B cell (primary cell): ENCODE results near the gene CCDC9B. TPM values are rescaled to one million over a fixed set of nuclear protein-coding genes. Genes with fewer than 3 reads are reported as not detected.
A peak's percentile ranks its signal among the peaks of the same experiment; 100 is the strongest.

Experiments used
- ATAC-seq: fragments of 200-7000 bp; cut with Tn5 transposase; one replicate; pipeline ENCODE4 v1.10.0; 2021; ENCODE audit warnings: low read depth, mild to moderate bottlenecking, moderate number of reproducible peaks, moderate library complexity
- CTCF ChIA-PET: fragments of 350-600 bp; sonication (Branson Sonifier 250); formaldehyde crosslinking; loops from one replicate; lab custom pipeline; 2021; ENCODE audit warnings: antibody characterized with exemption, inconsistent platforms; lab: Charles Lee
- POLR2A ChIA-PET: fragments of 350-600 bp; sonication (Branson Sonifier 250); formaldehyde crosslinking; loops from one replicate; lab custom pipeline; 2021; ENCODE audit warnings: antibody characterized with exemption; lab: Charles Lee
- DNase-seq: peaks from one replicate; pipeline ENCODE4 v3.0.0; 2013
- H2AFZ ChIP-seq: 2 replicates; pipeline ENCODE4 v1.6.1; 2012; ENCODE audit warnings: mild to moderate bottlenecking, low read depth, low read length; ENCODE audit not compliant: insufficient read depth, poor library complexity, severe bottlenecking
- H3K27ac ChIP-seq, 2 donors: 1 replicate in 1 of 2; 2 replicates in 1 of 2; pipeline ENCODE4 v1.5.1; 2012 to 2013; ENCODE audit warnings: low read length in 2 of 2, mild to moderate bottlenecking in 2 of 2, moderate library complexity in 1 of 2
- H3K27me3 ChIP-seq, 4 experiments: fragments of 200-600 bp in 1 of 4; sonication (generic) in 1 of 4; replicated peaks in 1 of 4; 1 replicate in 2 of 4; 2 replicates in 2 of 4; pipeline versions ENCODE4 v1.6.1 to v1.7.0; 2013 to 2016; ENCODE audit warnings: low read length in 3 of 4, mild to moderate bottlenecking in 2 of 4, mixed read lengths in 1 of 4, moderate library complexity in 1 of 4; ENCODE audit not compliant: insufficient read depth in 4 of 4, control insufficient read depth in 3 of 4; ENCODE audit errors: control extremely low read depth in 1 of 4
- H3K36me3 ChIP-seq, 2 experiments: replicated peaks in 1 of 2; 1 replicate in 1 of 2; 2 replicates in 1 of 2; pipeline versions ENCODE4 v1.6.1 to v1.7.1; 2013; ENCODE audit warnings: low read length in 1 of 2; ENCODE audit not compliant: insufficient read depth in 2 of 2, control insufficient read depth in 1 of 2; ENCODE audit errors: control extremely low read depth in 1 of 2, extremely low read depth in 1 of 2
- H3K4me1 ChIP-seq, 2 donors: fragments of 200-600 bp in 1 of 2; sonication (generic) in 1 of 2; 1 replicate in 1 of 2; 2 replicates in 1 of 2; pipeline versions ENCODE4 v1.5.1 to v1.6.1; 2013 to 2017; ENCODE audit warnings: low read length in 2 of 2; ENCODE audit not compliant: control insufficient read depth in 2 of 2, insufficient read depth in 2 of 2
- H3K4me2 ChIP-seq: replicated peaks from 2 replicates; pipeline ENCODE3; 2012; ENCODE audit warnings: mild to moderate bottlenecking, low read depth, low read length; ENCODE audit not compliant: poor library complexity, severe bottlenecking
- H3K4me3 ChIP-seq, 5 experiments: fragments of 200-600 bp in 1 of 5; sonication (generic) in 1 of 5; 1 replicate in 3 of 5; 2 replicates in 2 of 5; pipeline versions ENCODE4 v1.5.1 to v1.7.0; 2011 to 2016; ENCODE audit warnings: low read length in 4 of 5, mild to moderate bottlenecking in 4 of 5, low read depth in 2 of 5, control low read depth in 1 of 5, moderate library complexity in 1 of 5; ENCODE audit not compliant: insufficient read depth in 1 of 5; ENCODE audit errors: control extremely low read depth in 1 of 5, extremely low read depth in 1 of 5
- H3K79me2 ChIP-seq: fragments of 200-600 bp; sonication (generic); one replicate; pipeline ENCODE4 v1.6.0; 2016; ENCODE audit warnings: low read length; ENCODE audit not compliant: control insufficient read depth, insufficient read depth
- H3K9ac ChIP-seq: fragments of 200-600 bp; sonication (generic); 2 replicates; pipeline ENCODE4 v1.6.1; 2017; ENCODE audit warnings: mild to moderate bottlenecking, low read length, moderate library complexity
- H3K9me3 ChIP-seq, 3 donors: one replicate each; pipeline versions ENCODE4 v1.6.1 to v1.7.1; 2013; ENCODE audit warnings: low read length in 2 of 3; ENCODE audit not compliant: control insufficient read depth in 2 of 3, insufficient read depth in 1 of 3; ENCODE audit errors: control extremely low read depth in 1 of 3
- H4K20me1 ChIP-seq: 2 replicates; pipeline ENCODE4 v1.6.0; 2012; ENCODE audit warnings: mild to moderate bottlenecking, low read length; ENCODE audit not compliant: insufficient read depth, control insufficient read depth, poor library complexity, severe bottlenecking
- H3K27ac Mint-ChIP-seq: one replicate; pipeline ENCODE4 v1.8.0; 2021; ENCODE audit warnings: mixed read lengths
- H3K27me3 Mint-ChIP-seq: one replicate; pipeline ENCODE4 v1.8.0; 2021; ENCODE audit warnings: mixed read lengths
- H3K4me1 Mint-ChIP-seq: one replicate; pipeline ENCODE4 v1.8.0; 2021; ENCODE audit warnings: mixed read lengths
- H3K4me3 Mint-ChIP-seq: one replicate; pipeline ENCODE4 v1.8.0; 2021; ENCODE audit warnings: mixed read lengths
- H3K9me3 Mint-ChIP-seq: one replicate; pipeline ENCODE4 v1.8.0; 2022; ENCODE audit warnings: mixed read lengths; ENCODE audit not compliant: insufficient read depth
- CTCF ChIP-seq: fragments of 200-600 bp; IDR thresholded peaks from one replicate; pipeline ENCODE4 v1.8.0; 2022; ENCODE audit warnings: antibody characterized with exemption, mild to moderate bottlenecking
- EZH2 ChIP-seq: IDR thresholded peaks from 2 replicates; pipeline ENCODE4 v1.6.1; 2012; ENCODE audit warnings: borderline replicate concordance, low read depth, mild to moderate bottlenecking, moderate library complexity, low read length; ENCODE audit not compliant: insufficient read depth, poor library complexity, severe bottlenecking
- WGBS: methylation state at CpG from one replicate; pipeline ENCODE4 v1.1.5; 2013; ENCODE audit warnings: missing lambda C conversion rate; ENCODE audit not compliant: insufficient coverage; 5-methylcytosine and 5-hydroxymethylcytosine counted together
- intact Hi-C: fragments of 100-400 bp; cut with micrococcal nuclease; formaldehyde crosslinking; loops from one replicate; pipeline ENCODE4 v1.10.0; 2022
- polyA plus RNA-seq: library from polyadenylated mRNA; depleted of rRNA; stranded (reverse); fragments of >200 nt; gene quantifications from 2 replicates; pipeline ENCODE4 v1.2.3, GENCODE V29; 2012
- total RNA-seq, 2 donors: library from RNA; stranded (reverse); fragments of 120-200 nt in 1 of 2; gene quantifications; 1 replicate in 1 of 2; 2 replicates in 1 of 2; pipeline versions ENCODE4 v1.2.3 to v1.2.4, GENCODE V29; 2013 to 2022

CCDC9B gene
- total and polyA plus RNA-seq, 2 donors (not counting 1 experiment from before 2014, with no cell fraction given) = 1.6 to 2.4 TPM

- Mint-ChIP-seq H3K27me3 (no peaks in the 10 kb centered on the region), H3K27ac (no peak overlapping the region), H3K4me1 (peaks cover 29% of the 10 kb centered on the region), H3K4me3 (peak overlapping the region; percentile 85), H3K9me3 (no peaks in the 10 kb centered on the region)
- TF ChIP-seq CTCF (no peak), EZH2 (no peak)
- Histone ChIP-seq H2AFZ (no peak overlapping the region), H3K79me2 (no peaks in the 10 kb centered on the region), H3K9me3 (peaks cover 0 to 2% (median 0%) of the 10 kb centered on the region in 3 donors), H4K20me1 (no peaks in the 10 kb centered on the region), H3K4me3 (peak overlapping the region in 2 of 5 experiments; percentile 38 to 71), H3K36me3 (no peaks in the 10 kb centered on the region), H3K9ac (no peak overlapping the region), H3K4me1 (peaks cover 21 to 25% of the 10 kb centered on the region in 2 donors), H3K27me3 (peaks cover 0 to 2% (median 0%) of the 10 kb centered on the region in 4 experiments), H3K4me2 (peak overlapping the region; percentile 92), H3K27ac (no peak overlapping the region)
- 100% methylated on average over 1 of the region's 2 CpGs for WGBS
- no peak for DNase-seq
- intact Hi-C loops = no loop called here
- no peak for ATAC-seq
- ChIA-PET CTCF (interaction anchor here (0.8 to 7.3 kb wide), 8 partner anchors 12 to 108 kb away, joined by 3 to 134 read pairs (median 6); partner anchors contain the start of genes CCDC9B and PLCB2), POLR2A (interaction anchor here (1.5 kb wide), 1 partner anchor 17 kb away, joined by 5 read pairs; the partner anchor contains the start of gene PLCB2)
Measured at GRCh38 chr15:40325188-40325587, 15.6 kb downstream of the CCDC9B start.
